Measurements from ENCODE around the gene HDAC5.

The HDAC5 gene

DNA sequence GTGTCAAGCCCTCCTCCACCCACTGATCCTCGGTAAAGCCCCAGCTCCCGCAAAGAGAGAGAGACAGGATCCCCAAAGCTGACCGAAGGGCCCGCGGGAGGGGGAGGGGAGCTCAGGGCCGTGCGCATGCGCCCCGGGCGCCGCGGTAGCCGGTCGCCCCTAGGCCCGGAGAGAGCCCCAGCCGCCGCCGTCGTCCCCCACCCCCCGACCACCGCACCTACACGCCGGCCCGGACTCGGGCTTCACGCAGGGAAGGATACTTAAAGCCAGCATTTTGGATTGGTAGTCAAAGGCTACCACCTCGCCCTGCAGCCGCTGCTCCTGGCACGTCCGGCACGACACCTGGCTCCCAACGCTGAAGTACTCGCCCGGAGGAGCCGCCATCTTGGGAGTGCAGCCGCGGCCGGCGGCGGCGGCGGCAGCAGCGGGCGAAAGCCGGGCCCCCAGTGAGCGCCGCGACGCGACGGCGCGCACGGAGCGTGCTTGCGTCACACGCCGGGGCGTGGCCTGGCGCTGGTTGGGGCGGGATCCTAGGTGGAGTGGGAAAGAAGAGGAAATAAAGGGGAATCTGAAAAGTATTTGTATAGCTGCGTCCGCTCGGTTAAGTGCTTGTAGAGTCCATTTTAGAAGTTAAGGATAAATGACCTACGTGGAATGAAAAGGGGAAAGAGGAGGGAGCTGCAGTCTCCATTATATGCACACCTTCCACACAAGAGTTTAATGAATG lies 57.1 kb downstream of the HDAC5 start, which contains the start of gene LSM12 (continued):
- TF ChIP-seq, protein P1, sequence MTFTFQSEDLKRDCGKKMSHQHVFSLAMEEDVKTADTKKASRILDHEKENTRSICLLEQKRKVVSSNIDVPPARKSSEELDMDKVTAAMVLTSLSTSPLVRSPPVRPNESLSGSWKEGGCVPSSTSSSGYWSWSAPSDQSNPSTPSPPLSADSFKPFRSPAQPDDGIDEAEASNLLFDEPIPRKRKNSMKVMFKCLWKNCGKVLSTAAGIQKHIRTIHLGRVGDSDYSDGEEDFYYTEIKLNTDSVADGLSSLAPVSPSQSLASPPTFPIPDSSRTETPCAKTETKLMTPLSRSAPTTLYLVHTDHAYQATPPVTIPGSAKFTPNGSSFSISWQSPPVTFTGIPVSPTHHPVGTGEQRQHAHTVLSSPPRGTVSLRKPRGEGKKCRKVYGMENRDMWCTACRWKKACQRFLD (tag by site-specific recombination; IDR thresholded peaks at IDR 0.05), result no peak
- TF ChIP-seq SETDB1 (IDR thresholded peaks at IDR 0.05; ENCODE audit: insufficient read length, low read length) (no peak), ZNF292 (tag by site-specific recombination; IDR thresholded peaks at IDR 0.05; ENCODE audit: borderline replicate concordance, low read depth) (no peak), ZNF596 (tag by site-specific recombination; IDR thresholded peaks at IDR 0.05) (no peak), ZNF621 (tag by site-specific recombination; IDR thresholded peaks at IDR 0.05) (no peak), KLF7 (tag by site-specific recombination; IDR thresholded peaks at IDR 0.05; ENCODE audit: borderline replicate concordance) (no peak), YY1 (tag by site-specific recombination; IDR thresholded peaks at IDR 0.05) (peak; percentile 90), ZNF660 (tag by site-specific recombination; IDR thresholded peaks at IDR 0.05) (peak; percentile 73; the same call in 1 of the 2 replicates), ZNF521 (tag by site-specific recombination; IDR thresholded peaks at IDR 0.05) (no peak), ZNF585B (tag by site-specific recombination; IDR thresholded peaks at IDR 0.05) (no peak), ZNF335 (tag by site-specific recombination; conservative IDR thresholded peaks at IDR 0.05) (peak; percentile 96), MEIS1 (CRISPR knock-in tag; IDR thresholded peaks at IDR 0.05; ENCODE audit: borderline replicate concordance) (no peak), ZNF354C (tag by site-specific recombination; IDR thresholded peaks at IDR 0.05; ENCODE audit: borderline replicate concordance, low read depth) (no peak), ZNF19 (tag by site-specific recombination; IDR thresholded peaks at IDR 0.05; ENCODE audit: low read depth) (no peak), ZNF202 (tag by site-specific recombination; IDR thresholded peaks at IDR 0.05; ENCODE audit: borderline replicate concordance) (no peak), OVOL3 (tag by site-specific recombination; IDR thresholded peaks at IDR 0.05) (no peak), ZNF529 (tag by site-specific recombination; IDR thresholded peaks at IDR 0.05; ENCODE audit: insufficient replicate concordance) (no peak), ZNF404 (tag by site-specific recombination; IDR thresholded peaks at IDR 0.05) (no peak), ZNF791 (tag by site-specific recombination; IDR thresholded peaks at IDR 0.05) (no peak), ZNF366 (tag by site-specific recombination; conservative IDR thresholded peaks at IDR 0.05) (no peak), HOXD13 (CRISPR knock-in tag; IDR thresholded peaks at IDR 0.05; ENCODE audit: borderline replicate concordance) (no peak), ZNF776 (tag by site-specific recombination; IDR thresholded peaks at IDR 0.05; ENCODE audit: borderline replicate concordance) (no peak), ZFHX2 (tag by site-specific recombination; conservative IDR thresholded peaks at IDR 0.05) (no peak; the same call in 1 of the 2 replicates), ZBTB48 (tag by site-specific recombination; IDR thresholded peaks at IDR 0.05) (no peak), ZNF560 (tag by site-specific recombination; IDR thresholded peaks at IDR 0.05; ENCODE audit: borderline replicate concordance) (no peak), ZIC2 (tag by site-specific recombination; IDR thresholded peaks at IDR 0.05) (peak; percentile 15; the same call in 1 of the 2 replicates), ZNF37A (tag by site-specific recombination; IDR thresholded peaks at IDR 0.05) (no peak), GLIS2 (tag by site-specific recombination; IDR thresholded peaks at IDR 0.05) (no peak)
- TF ChIP-seq, protein P2, sequence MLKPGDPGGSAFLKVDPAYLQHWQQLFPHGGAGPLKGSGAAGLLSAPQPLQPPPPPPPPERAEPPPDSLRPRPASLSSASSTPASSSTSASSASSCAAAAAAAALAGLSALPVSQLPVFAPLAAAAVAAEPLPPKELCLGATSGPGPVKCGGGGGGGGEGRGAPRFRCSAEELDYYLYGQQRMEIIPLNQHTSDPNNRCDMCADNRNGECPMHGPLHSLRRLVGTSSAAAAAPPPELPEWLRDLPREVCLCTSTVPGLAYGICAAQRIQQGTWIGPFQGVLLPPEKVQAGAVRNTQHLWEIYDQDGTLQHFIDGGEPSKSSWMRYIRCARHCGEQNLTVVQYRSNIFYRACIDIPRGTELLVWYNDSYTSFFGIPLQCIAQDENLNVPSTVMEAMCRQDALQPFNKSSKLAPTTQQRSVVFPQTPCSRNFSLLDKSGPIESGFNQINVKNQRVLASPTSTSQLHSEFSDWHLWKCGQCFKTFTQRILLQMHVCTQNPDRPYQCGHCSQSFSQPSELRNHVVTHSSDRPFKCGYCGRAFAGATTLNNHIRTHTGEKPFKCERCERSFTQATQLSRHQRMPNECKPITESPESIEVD (tag by site-specific recombination; IDR thresholded peaks at IDR 0.05), result no peak
- TF ChIP-seq, protein P3, sequence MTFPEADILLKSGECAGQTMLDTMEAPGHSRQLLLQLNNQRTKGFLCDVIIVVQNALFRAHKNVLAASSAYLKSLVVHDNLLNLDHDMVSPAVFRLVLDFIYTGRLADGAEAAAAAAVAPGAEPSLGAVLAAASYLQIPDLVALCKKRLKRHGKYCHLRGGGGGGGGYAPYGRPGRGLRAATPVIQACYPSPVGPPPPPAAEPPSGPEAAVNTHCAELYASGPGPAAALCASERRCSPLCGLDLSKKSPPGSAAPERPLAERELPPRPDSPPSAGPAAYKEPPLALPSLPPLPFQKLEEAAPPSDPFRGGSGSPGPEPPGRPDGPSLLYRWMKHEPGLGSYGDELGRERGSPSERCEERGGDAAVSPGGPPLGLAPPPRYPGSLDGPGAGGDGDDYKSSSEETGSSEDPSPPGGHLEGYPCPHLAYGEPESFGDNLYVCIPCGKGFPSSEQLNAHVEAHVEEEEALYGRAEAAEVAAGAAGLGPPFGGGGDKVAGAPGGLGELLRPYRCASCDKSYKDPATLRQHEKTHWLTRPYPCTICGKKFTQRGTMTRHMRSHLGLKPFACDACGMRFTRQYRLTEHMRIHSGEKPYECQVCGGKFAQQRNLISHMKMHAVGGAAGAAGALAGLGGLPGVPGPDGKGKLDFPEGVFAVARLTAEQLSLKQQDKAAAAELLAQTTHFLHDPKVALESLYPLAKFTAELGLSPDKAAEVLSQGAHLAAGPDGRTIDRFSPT (tag by site-specific recombination; IDR thresholded peaks at IDR 0.05), result no peak
- TF ChIP-seq, protein P4, sequence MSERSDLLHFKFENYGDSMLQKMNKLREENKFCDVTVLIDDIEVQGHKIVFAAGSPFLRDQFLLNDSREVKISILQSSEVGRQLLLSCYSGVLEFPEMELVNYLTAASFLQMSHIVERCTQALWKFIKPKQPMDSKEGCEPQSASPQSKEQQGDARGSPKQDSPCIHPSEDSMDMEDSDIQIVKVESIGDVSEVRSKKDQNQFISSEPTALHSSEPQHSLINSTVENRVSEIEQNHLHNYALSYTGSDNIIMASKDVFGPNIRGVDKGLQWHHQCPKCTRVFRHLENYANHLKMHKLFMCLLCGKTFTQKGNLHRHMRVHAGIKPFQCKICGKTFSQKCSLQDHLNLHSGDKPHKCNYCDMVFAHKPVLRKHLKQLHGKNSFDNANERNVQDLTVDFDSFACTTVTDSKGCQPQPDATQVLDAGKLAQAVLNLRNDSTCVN (tag by site-specific recombination; optimal IDR thresholded peaks at IDR 0.05), result peak; percentile 69
- TF ChIP-seq, protein P5, sequence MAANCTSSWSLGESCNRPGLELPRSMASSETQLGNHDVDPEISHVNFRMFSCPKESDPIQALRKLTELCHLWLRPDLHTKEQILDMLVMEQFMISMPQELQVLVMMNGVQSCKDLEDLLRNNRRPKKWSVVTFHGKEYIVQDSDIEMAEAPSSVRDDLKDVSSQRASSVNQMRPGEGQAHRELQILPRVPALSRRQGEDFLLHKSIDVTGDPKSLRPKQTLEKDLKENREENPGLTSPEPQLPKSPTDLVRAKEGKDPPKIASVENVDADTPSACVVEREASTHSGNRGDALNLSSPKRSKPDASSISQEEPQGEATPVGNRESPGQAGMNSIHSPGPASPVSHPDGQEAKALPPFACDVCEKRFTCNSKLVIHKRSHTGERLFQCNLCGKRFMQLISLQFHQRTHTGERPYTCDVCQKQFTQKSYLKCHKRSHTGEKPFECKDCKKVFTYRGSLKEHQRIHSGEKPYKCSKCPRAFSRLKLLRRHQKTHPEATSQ (tag by site-specific recombination; IDR thresholded peaks at IDR 0.05), result peak; percentile 70; the same call in 1 of the 2 replicates
- TF ChIP-seq, protein P6, sequence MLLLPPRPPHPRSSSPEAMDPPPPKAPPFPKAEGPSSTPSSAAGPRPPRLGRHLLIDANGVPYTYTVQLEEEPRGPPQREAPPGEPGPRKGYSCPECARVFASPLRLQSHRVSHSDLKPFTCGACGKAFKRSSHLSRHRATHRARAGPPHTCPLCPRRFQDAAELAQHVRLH (tag by site-specific recombination; IDR thresholded peaks at IDR 0.05), result no peak
